Lung (tissue), 12 donors: ENCODE data around the gene FUOM. TPM values are rescaled to one million over a fixed set of nuclear protein-coding genes. Genes with fewer than 3 reads are reported as not detected.
"Not testable (repeated sequence)": the region's sequence is repeated elsewhere in the genome, so short reads cannot be mapped to it uniquely, and the experiment has no call there.

ENCODE experiments used
- ATAC-seq: fragments of 200-7000 bp; cut with Tn5 transposase; one replicate; pipeline ENCODE4 v1.9.1; 2020; ENCODE audit warnings: moderate number of reproducible peaks; ENCODE audit not compliant: insufficient read depth, low FRiP score
- DNase-seq, 3 donors: peaks; one replicate each; pipeline ENCODE4 v3.0.0-alpha.2; 2013 to 2017
- H3K27ac ChIP-seq, 2 donors: one replicate each; pipeline ENCODE4 v1.5.1; 2013; ENCODE audit warnings: mild to moderate bottlenecking in 2 of 2, moderate library complexity in 2 of 2, control low read depth in 1 of 2, inconsistent platforms in 1 of 2, low read depth in 1 of 2, low read length in 1 of 2
- H3K27me3 ChIP-seq, 3 donors: one replicate each; pipeline ENCODE4 v1.5.1; 2013; ENCODE audit warnings: low read length in 2 of 3; ENCODE audit not compliant: control insufficient read depth in 3 of 3, insufficient read depth in 3 of 3
- H3K36me3 ChIP-seq, 4 donors: one replicate each; pipeline ENCODE4 v1.5.1; 2013; ENCODE audit warnings: low read length in 4 of 4, mild to moderate bottlenecking in 1 of 4, moderate library complexity in 1 of 4; ENCODE audit not compliant: control insufficient read depth in 4 of 4, insufficient read depth in 4 of 4
- H3K4me1 ChIP-seq, 5 donors: one replicate each; pipeline ENCODE4 v1.5.1; 2013; ENCODE audit warnings: low read length in 5 of 5, mild to moderate bottlenecking in 2 of 5, moderate library complexity in 1 of 5; ENCODE audit not compliant: control insufficient read depth in 5 of 5, insufficient read depth in 5 of 5
- H3K4me3 ChIP-seq: one replicate; pipeline ENCODE4 v1.5.1; 2013; ENCODE audit warnings: mild to moderate bottlenecking, control low read depth, moderate library complexity
- H3K9ac ChIP-seq, 2 donors: one replicate each; pipeline ENCODE4 v1.5.1; 2013; ENCODE audit warnings: low read length in 2 of 2, control low read depth in 1 of 2; ENCODE audit not compliant: insufficient read depth in 1 of 2
- H3K9me3 ChIP-seq, 4 donors: one replicate each; pipeline ENCODE4 v1.5.1; 2013; ENCODE audit warnings: low read length in 3 of 4, mild to moderate bottlenecking in 1 of 4, moderate library complexity in 1 of 4; ENCODE audit not compliant: control insufficient read depth in 4 of 4, insufficient read depth in 3 of 4
- WGBS, 2 donors: extraction: QIAGEN DNeasy Blood & Tissue Kit; methylation state at CpG; one replicate each; pipeline ENCODE4 v1.1.7; 2013; 5-methylcytosine and 5-hydroxymethylcytosine counted together
- polyA plus RNA-seq, 2 donors: library from polyadenylated mRNA; stranded (reverse); fragments of 200-250 nt; gene quantifications; one replicate each; pipeline ENCODE4 v1.2.1, GENCODE V29; 2013
- total RNA-seq, 2 donors: library from RNA; depleted of rRNA in 1 of 2; stranded (reverse); fragments of >200 nt in 1 of 2; gene quantifications; one replicate each; pipeline ENCODE4 v1.2.1, GENCODE V29; 2014 to 2021
- TF ChIP-seq, protein P1 (sequence below): IDR thresholded peaks from 2 replicates; pipeline ENCODE4 v1.5.1; 2012; ENCODE audit warnings: mild to moderate bottlenecking; ENCODE audit errors: control extremely low read depth, extremely low read depth
- donor health status: control.
- donor health status: control.
- donor health status: Bipolar disorder and iron deficiency.
- donor health status: healthy.
- donor health status: DM: yes; HTN: yes; CAD: no.

FUOM gene
- total and polyA plus RNA-seq, 4 donors = 8.4 to 41.4 (median 34.2) TPM

DNA sequence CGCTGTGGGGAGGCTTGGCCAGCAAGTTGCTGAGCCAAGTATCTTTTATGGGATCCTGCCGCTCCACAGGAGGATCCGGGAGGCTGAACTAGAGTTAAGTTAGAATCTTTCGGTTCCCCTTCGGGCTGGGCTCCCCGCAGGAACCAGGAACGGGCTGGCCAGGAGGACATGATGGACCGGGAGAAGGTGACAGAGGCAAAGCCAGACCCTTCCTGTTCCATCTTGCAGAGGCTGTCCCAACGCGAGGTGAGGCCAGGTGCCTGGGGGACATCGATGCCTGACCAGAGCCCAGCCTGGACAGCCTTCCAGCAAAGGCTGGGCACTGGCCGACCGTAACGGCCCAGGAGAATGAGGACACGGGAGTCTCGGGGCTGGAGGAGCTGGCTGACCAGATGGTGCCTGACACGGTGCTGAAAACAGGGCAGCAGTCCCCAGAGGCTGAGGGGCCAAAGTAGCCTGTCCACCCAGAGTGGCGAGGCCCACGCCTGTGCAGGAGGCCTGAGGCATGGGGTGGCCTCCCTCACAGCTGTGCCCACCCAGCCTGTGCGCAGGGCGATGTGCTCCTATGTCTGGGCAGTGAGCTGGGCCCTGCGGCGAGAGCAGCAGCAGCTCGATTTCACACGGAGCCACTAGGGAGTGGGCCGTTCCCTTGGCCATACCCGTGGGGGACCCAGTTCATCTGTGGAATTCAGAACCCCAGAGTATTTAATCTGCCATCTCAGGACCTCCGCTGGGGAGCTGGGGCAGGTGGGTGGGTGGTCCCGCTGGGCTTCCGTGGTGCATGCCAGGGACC is 19.4 kb upstream of the FUOM start:
- Histone ChIP-seq H3K9me3 (no peaks in the 10 kb centered on the region), H3K4me1 (peaks cover 0 to 15% (median 5%) of the 10 kb centered on the region in 5 donors), H3K27ac (no peak overlapping the region), H3K27me3 (no peaks in the 10 kb centered on the region), H3K36me3 (peaks cover 0 to under 1% (median 0%) of the 10 kb centered on the region in 4 donors), H3K4me3 (no peak overlapping the region), H3K9ac (no peak overlapping the region)
- DNase-seq = no peak
- no peak for ATAC-seq
- 93 to 95% methylated on average over 30 of the region's 30 CpGs for WGBS, 2 donors
- TF ChIP-seq, protein P1, sequence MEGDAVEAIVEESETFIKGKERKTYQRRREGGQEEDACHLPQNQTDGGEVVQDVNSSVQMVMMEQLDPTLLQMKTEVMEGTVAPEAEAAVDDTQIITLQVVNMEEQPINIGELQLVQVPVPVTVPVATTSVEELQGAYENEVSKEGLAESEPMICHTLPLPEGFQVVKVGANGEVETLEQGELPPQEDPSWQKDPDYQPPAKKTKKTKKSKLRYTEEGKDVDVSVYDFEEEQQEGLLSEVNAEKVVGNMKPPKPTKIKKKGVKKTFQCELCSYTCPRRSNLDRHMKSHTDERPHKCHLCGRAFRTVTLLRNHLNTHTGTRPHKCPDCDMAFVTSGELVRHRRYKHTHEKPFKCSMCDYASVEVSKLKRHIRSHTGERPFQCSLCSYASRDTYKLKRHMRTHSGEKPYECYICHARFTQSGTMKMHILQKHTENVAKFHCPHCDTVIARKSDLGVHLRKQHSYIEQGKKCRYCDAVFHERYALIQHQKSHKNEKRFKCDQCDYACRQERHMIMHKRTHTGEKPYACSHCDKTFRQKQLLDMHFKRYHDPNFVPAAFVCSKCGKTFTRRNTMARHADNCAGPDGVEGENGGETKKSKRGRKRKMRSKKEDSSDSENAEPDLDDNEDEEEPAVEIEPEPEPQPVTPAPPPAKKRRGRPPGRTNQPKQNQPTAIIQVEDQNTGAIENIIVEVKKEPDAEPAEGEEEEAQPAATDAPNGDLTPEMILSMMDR = no peak

DNA sequence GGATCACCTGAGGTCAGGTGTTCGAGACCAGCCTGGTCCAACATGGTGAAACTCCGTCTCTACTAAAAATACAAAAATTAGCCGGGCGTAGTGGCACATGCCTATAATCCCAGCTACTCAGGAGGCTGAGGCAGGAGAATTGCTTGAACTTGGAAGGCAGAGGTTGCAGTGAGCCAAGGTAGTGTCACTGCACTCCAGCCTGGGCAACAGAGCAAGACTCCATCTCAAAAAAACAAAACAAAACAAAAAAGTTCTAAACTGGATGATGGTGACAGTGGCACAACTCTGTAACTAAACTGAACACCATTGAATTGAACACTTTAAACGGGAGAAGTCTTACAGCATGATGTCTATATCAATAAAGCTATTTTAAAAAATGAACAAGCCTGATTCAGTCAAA is 18.4 kb upstream of the FUOM start:
- peaks cover 0 to 18% (median 5%) of the 10 kb centered on the region in 5 donors for H3K4me1 ChIP-seq
- not testable (repeated sequence) for H3K27me3 ChIP-seq, H3K4me3 ChIP-seq, H3K27ac ChIP-seq, H3K36me3 ChIP-seq, H3K9ac ChIP-seq, ATAC-seq, DNase-seq, H3K9me3 ChIP-seq
- WGBS, 2 donors = 97 to 99% methylated on average over 5 of the region's 5 CpGs

DNA sequence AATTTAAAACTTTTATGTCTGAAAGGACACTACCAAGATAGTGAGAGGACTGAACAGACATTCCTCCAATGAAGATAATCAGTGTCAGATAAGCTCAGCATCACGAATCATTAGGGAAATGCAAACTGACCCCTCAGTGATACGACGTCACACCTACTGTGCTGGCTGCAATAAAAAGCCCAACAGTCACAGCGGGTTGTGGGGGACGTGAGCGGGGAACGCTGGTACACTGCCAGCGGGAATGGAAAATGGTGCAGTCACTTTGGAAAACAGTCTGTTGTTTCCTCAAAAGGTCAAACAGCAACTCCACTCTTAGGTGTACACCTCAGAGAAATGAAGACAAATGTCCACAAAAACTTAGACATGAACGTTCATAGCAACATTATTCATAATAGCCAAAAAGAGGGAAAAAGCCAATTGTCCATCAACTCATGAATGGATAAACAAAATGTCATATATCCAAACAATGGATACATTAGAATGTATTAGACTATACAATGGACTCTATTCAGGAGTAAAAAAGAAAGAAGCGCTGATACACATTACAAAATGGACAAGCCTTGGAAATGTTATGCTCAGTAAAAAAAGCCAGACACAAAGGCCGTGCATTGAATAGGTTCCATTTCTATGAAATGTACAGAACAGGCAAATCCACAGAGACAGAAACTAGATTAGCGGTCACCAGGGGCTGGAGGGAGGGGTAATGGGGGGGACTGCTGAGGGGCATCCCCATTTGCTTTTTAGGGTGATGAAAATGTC is 17.7 kb upstream of the FUOM start:
- TF ChIP-seq, protein P1 = no peak
- 89 to 94% methylated on average over 12 of the region's 12 CpGs for WGBS, 2 donors
- no peaks in the 10 kb centered on the region for H3K27me3 ChIP-seq
- H3K4me1 ChIP-seq = peaks cover 0 to 18% (median 5%) of the 10 kb centered on the region in 5 donors
- peak in 1 of 3 donors; percentile 7 for DNase-seq
- H3K27ac ChIP-seq = no peak overlapping the region
- ATAC-seq = no peak
- no peak overlapping the region for H3K4me3 ChIP-seq
- H3K9me3 ChIP-seq = no peaks in the 10 kb centered on the region
- H3K36me3 ChIP-seq = peaks cover 0 to 6% (median 2%) of the 10 kb centered on the region in 4 donors
- H3K9ac ChIP-seq = no peak overlapping the region
